Left lung (tissue), 10 donors: ENCODE data around the gene HORMAD2. TPM values are rescaled to one million over a fixed set of nuclear protein-coding genes. Genes with fewer than 3 reads are reported as not detected.

ENCODE experiments used
- ATAC-seq: fragments of 200-7000 bp; cut with Tn5 transposase; one replicate; pipeline ENCODE4 v1.9.1; 2020; ENCODE audit warnings: moderate library complexity
- DNase-seq, 4 donors: peaks; one replicate each; pipeline ENCODE4 v3.0.0-alpha.2; 2013 to 2020
- H3K27ac ChIP-seq, 2 donors: fragments of 200-600 bp; sonication (generic) in 1 of 2; one replicate each; pipeline versions ENCODE4 v1.5.0 to v1.8.0; 2020 to 2021
- H3K27me3 ChIP-seq, 2 donors: fragments of 200-600 bp; sonication (generic) in 1 of 2; one replicate each; pipeline versions ENCODE4 v1.5.0 to v1.8.0; 2020 to 2021
- H3K36me3 ChIP-seq, 2 donors: fragments of 200-600 bp; sonication (generic) in 1 of 2; one replicate each; pipeline versions ENCODE4 v1.5.0 to v1.8.0; 2020 to 2021
- H3K4me1 ChIP-seq, 2 donors: fragments of 200-600 bp; one replicate each; pipeline ENCODE4 v1.8.0; 2021
- H3K4me3 ChIP-seq, 2 donors: fragments of 200-600 bp; sonication (generic) in 1 of 2; one replicate each; pipeline versions ENCODE4 v1.5.0 to v1.8.0; 2020 to 2021; ENCODE audit warnings: mild to moderate bottlenecking in 1 of 2
- H3K9me3 ChIP-seq, 2 donors: fragments of 200-600 bp; sonication (generic) in 1 of 2; one replicate each; pipeline versions ENCODE4 v1.5.0 to v1.8.0; 2020 to 2021
- CTCF ChIP-seq, 2 donors: fragments of 200-600 bp; sonication (generic) in 1 of 2; IDR thresholded peaks; one replicate each; pipeline versions ENCODE4 v1.5.0 to v1.8.0; 2021; ENCODE audit warnings: antibody characterized with exemption in 2 of 2
- intact Hi-C, 2 donors: fragments of 100-400 bp; cut with DNase I; formaldehyde crosslinking; loops; one replicate each; pipeline versions ENCODE4 v1.11.2 to v1.14.2; 2022
- polyA plus RNA-seq, 6 donors: library from polyadenylated mRNA; unstranded; fragments of 120-200 nt; gene quantifications; one replicate each; pipeline ENCODE4 v1.2.1, GENCODE V29; 2013; ENCODE audit not compliant: insufficient read length in 6 of 6
- total RNA-seq, 2 donors: library from RNA; stranded (reverse); fragmentation: NEBNext Ultra II Directional; extraction: Animal tissue kit (Norgen Biotek cat#: 25700); gene quantifications; one replicate each; pipeline ENCODE4 v1.2.1, GENCODE V29; 2021
- donor health status: DM: no; HTN: yes; CAD: no.
- donor health status: DM: no; HTN: no; CAD: no.

The HORMAD2 gene
- total and polyA plus RNA-seq, 8 donors: 0.13 to 0.74 (median 0.20) TPM; not detected in 2

- H3K36me3 ChIP-seq: no peaks in the 10 kb centered on the region
- no peak for ATAC-seq
Observed at GRCh38 chr22:30062950-30063349, 17.3 kb upstream of the HORMAD2 start.

GRCh38 chr22:30064172-30064571 is 16.1 kb upstream of the HORMAD2 start:
- H3K27ac ChIP-seq: no peak overlapping the region
- no peak for DNase-seq
- TF ChIP-seq CTCF (IDR thresholded peaks at IDR 0.05): no peak
- H3K4me3 ChIP-seq: no peak overlapping the region
- H3K27me3 ChIP-seq: no peaks in the 10 kb centered on the region
- intact Hi-C loops: no loop called here
- H3K36me3 ChIP-seq: no peaks in the 10 kb centered on the region
- peaks cover 0 to 20% of the 10 kb centered on the region in 2 donors for H3K9me3 ChIP-seq
- no peaks in the 10 kb centered on the region for H3K4me1 ChIP-seq
- no peak for ATAC-seq

More at GRCh38 chr22:30062950-30063349, 17.3 kb upstream of the HORMAD2 start:
- H3K9me3 ChIP-seq: peaks cover 0 to 20% of the 10 kb centered on the region in 2 donors
- no peak for TF ChIP-seq CTCF (IDR thresholded peaks at IDR 0.05)
- H3K4me3 ChIP-seq: no peak overlapping the region
- H3K27me3 ChIP-seq: no peaks in the 10 kb centered on the region
- H3K27ac ChIP-seq: no peak overlapping the region
- intact Hi-C loops: no loop called here
- no peaks in the 10 kb centered on the region for H3K4me1 ChIP-seq
- DNase-seq: no peak

GRCh38 chr22:30073743-30074142 is 6.5 kb upstream of the HORMAD2 start:
- intact Hi-C loops: no loop called here
- no peak for TF ChIP-seq CTCF (IDR thresholded peaks at IDR 0.05)
- ATAC-seq: no peak

GRCh38 chr22:30074147-30074546 is 6.1 kb upstream of the HORMAD2 start:
- DNase-seq (no peak), ATAC-seq (no peak)
- H3K27me3 ChIP-seq: peaks cover 0 to 27% of the 10 kb centered on the region in 2 donors
- H3K9me3 ChIP-seq: peaks cover 0 to 2% of the 10 kb centered on the region in 2 donors
- H3K4me3 ChIP-seq: no peak overlapping the region
- no peaks in the 10 kb centered on the region for H3K4me1 ChIP-seq
- H3K36me3 ChIP-seq: no peaks in the 10 kb centered on the region
- TF ChIP-seq CTCF (IDR thresholded peaks at IDR 0.05): no peak
- no peak overlapping the region for H3K27ac ChIP-seq
- intact Hi-C loops: no loop called here

More at GRCh38 chr22:30073743-30074142, 6.5 kb upstream of the HORMAD2 start:
- Histone ChIP-seq H3K4me1 (no peaks in the 10 kb centered on the region), H3K27ac (no peak overlapping the region), H3K27me3 (peaks cover 0 to 23% of the 10 kb centered on the region in 2 donors), H3K36me3 (no peaks in the 10 kb centered on the region), H3K4me3 (no peak overlapping the region), H3K9me3 (peaks cover 0 to 2% of the 10 kb centered on the region in 2 donors)
- no peak for DNase-seq

- Histone ChIP-seq H3K4me3 (no peak overlapping the region), H3K9me3 (peaks cover 0 to 2% of the 10 kb centered on the region in 2 donors), H3K4me1 (peaks cover 0 to 2% of the 10 kb centered on the region in 2 donors), H3K27me3 (peaks cover 0 to 35% of the 10 kb centered on the region in 2 donors), H3K27ac (no peak overlapping the region), H3K36me3 (no peaks in the 10 kb centered on the region)
- intact Hi-C loops: no loop called here
- no peak for ATAC-seq
- DNase-seq: no peak
- TF ChIP-seq CTCF (IDR thresholded peaks at IDR 0.05): no peak
Observed at GRCh38 chr22:30074994-30075393, 5.3 kb upstream of the HORMAD2 start.
